ENCODE measurements around the gene ZNF200.

The ZNF200 gene

DNA sequence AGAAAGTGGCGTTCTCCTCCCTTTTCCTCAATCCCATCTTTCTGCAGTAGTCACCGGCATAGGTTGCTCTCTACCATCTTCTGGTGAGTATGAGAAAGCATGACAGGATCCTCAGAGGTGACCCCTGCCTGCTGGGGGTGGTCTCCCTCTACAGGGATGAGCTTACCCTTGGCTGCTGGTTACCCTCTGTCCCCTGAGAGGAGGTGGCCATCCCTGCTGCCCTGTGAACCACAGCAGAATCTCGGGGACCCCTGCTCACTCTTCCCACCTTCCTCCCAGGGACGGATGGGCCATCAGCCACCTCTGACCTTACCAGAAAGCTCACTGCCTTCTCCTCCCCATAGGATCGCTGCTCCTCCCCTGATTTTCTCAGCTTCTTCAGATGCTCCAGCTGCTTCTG is 13.6 kb upstream of the ZNF200 start:
- Histone ChIP-seq H3K27me3 (ENCODE audit: insufficient read depth, low read length, poor library complexity) (no peaks in the 10 kb centered on the region), H3K27ac (ENCODE audit: low read length) (no peak overlapping the region), H3K4me3 (ENCODE audit: low read depth in 1 of 2, low read length in 2 of 2) (no peak overlapping the region), H3K36me3 (ENCODE audit: insufficient read depth, low read length) (no peaks in the 10 kb centered on the region), H3K4me1 (ENCODE audit: insufficient read depth, low read length) (no peaks in the 10 kb centered on the region), H2AFZ (ENCODE audit: low read depth, low read length) (peak overlapping the region; percentile 27; the same call in 1 of the 2 replicates), H3K79me2 (ENCODE audit: insufficient read depth, low read length) (no peaks in the 10 kb centered on the region), H3K9me3 (ENCODE audit: insufficient read depth, low read length, severe bottlenecking) (no peaks in the 10 kb centered on the region), H3K9ac (ENCODE audit: low read depth, low read length) (no peak overlapping the region), H3K4me2 (ENCODE audit: insufficient read depth, low read length) (no peak overlapping the region), H4K20me1 (ENCODE audit: insufficient read depth, low read length) (no peaks in the 10 kb centered on the region)
- TF ChIP-seq CTCF (IDR thresholded peaks at IDR 0.05; ENCODE audit: borderline replicate concordance, extremely low read depth, low read length, poor library complexity, severe bottlenecking) (no peak), EZH2 (IDR thresholded peaks at IDR 0.05; ENCODE audit: borderline replicate concordance, low read depth, low read length, severe bottlenecking) (no peak)
- no peak for DNase-seq
- no peak for ATAC-seq (ENCODE audit: insufficient read depth, low read depth)

DNA sequence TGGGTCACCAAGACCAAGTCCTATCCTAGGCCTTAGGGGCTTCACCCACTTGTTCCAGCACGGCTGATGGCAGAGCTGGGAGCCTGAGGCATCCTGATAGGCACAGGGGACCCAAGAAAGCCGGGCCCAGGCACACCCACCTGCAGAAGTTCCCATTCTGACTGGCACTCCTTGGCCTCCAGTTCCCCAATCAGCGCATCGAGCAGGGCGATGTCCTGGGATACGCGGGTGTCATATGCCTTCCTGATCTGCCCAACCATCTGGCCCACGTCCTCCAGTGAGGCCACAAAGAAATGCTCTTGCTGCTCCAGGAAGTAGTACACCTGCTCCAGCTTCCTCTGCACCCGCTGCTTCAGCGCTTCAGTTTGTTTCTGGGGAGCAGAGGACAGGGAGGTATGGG is 11.9 kb upstream of the ZNF200 start:
- H2AFZ ChIP-seq (ENCODE audit: low read depth, low read length) = no peak overlapping the region
- no peaks in the 10 kb centered on the region for H3K27me3 ChIP-seq (ENCODE audit: insufficient read depth, low read length, poor library complexity)
- H3K4me3 ChIP-seq (ENCODE audit: low read depth in 1 of 2, low read length in 2 of 2) = no peak overlapping the region
- no peak overlapping the region for H3K4me2 ChIP-seq (ENCODE audit: insufficient read depth, low read length)
- no peaks in the 10 kb centered on the region for H3K36me3 ChIP-seq (ENCODE audit: insufficient read depth, low read length)
- no peak overlapping the region for H3K9ac ChIP-seq (ENCODE audit: low read depth, low read length)
- DNase-seq (no peak), ATAC-seq (ENCODE audit: insufficient read depth, low read depth) (no peak)
- TF ChIP-seq CTCF (IDR thresholded peaks at IDR 0.05; ENCODE audit: borderline replicate concordance, extremely low read depth, low read length, poor library complexity, severe bottlenecking) (no peak), EZH2 (IDR thresholded peaks at IDR 0.05; ENCODE audit: borderline replicate concordance, low read depth, low read length, severe bottlenecking) (no peak)
- no peaks in the 10 kb centered on the region for H4K20me1 ChIP-seq (ENCODE audit: insufficient read depth, low read length)
- no peaks in the 10 kb centered on the region for H3K9me3 ChIP-seq (ENCODE audit: insufficient read depth, low read length, severe bottlenecking)
- H3K27ac ChIP-seq (ENCODE audit: low read length) = no peak overlapping the region
- no peaks in the 10 kb centered on the region for H3K79me2 ChIP-seq (ENCODE audit: insufficient read depth, low read length)
- H3K4me1 ChIP-seq (ENCODE audit: insufficient read depth, low read length) = no peaks in the 10 kb centered on the region

- no peaks in the 10 kb centered on the region for H3K27me3 ChIP-seq (ENCODE audit: insufficient read depth, low read length, poor library complexity)
- TF ChIP-seq CTCF (IDR thresholded peaks at IDR 0.05; ENCODE audit: borderline replicate concordance, extremely low read depth, low read length, poor library complexity, severe bottlenecking) = no peak
- TF ChIP-seq EZH2 (IDR thresholded peaks at IDR 0.05; ENCODE audit: borderline replicate concordance, low read depth, low read length, severe bottlenecking) = no peak
- H3K79me2 ChIP-seq (ENCODE audit: insufficient read depth, low read length) = no peaks in the 10 kb centered on the region
- ATAC-seq (ENCODE audit: insufficient read depth, low read depth) (no peak), DNase-seq (no peak)
- no peak overlapping the region for H2AFZ ChIP-seq (ENCODE audit: low read depth, low read length)
- no peak overlapping the region for H3K27ac ChIP-seq (ENCODE audit: low read length)
- H3K4me2 ChIP-seq (ENCODE audit: insufficient read depth, low read length) = no peak overlapping the region
- H3K4me3 ChIP-seq (ENCODE audit: low read depth in 1 of 2, low read length in 2 of 2) = no peak overlapping the region
- no peaks in the 10 kb centered on the region for H3K36me3 ChIP-seq (ENCODE audit: insufficient read depth, low read length)
- H4K20me1 ChIP-seq (ENCODE audit: insufficient read depth, low read length) = no peaks in the 10 kb centered on the region
- H3K9me3 ChIP-seq (ENCODE audit: insufficient read depth, low read length, severe bottlenecking) = no peaks in the 10 kb centered on the region
- no peaks in the 10 kb centered on the region for H3K4me1 ChIP-seq (ENCODE audit: insufficient read depth, low read length)
- H3K9ac ChIP-seq (ENCODE audit: low read depth, low read length) = no peak overlapping the region
Measured at GRCh38 chr16:3246002-3246401, 11.0 kb upstream of the ZNF200 start.

GRCh38 chr16:3243882-3244281 is 8.9 kb upstream of the ZNF200 start:
- H3K79me2 ChIP-seq (ENCODE audit: insufficient read depth, low read length) = no peaks in the 10 kb centered on the region
- ATAC-seq (ENCODE audit: insufficient read depth, low read depth) (no peak), DNase-seq (no peak)
- H4K20me1 ChIP-seq (ENCODE audit: insufficient read depth, low read length) = no peaks in the 10 kb centered on the region
- TF ChIP-seq EZH2 (IDR thresholded peaks at IDR 0.05; ENCODE audit: borderline replicate concordance, low read depth, low read length, severe bottlenecking) = no peak
- TF ChIP-seq CTCF (IDR thresholded peaks at IDR 0.05; ENCODE audit: borderline replicate concordance, extremely low read depth, low read length, poor library complexity, severe bottlenecking) = no peak
- H3K27me3 ChIP-seq (ENCODE audit: insufficient read depth, low read length, poor library complexity) = no peaks in the 10 kb centered on the region
- no peak overlapping the region for H3K9ac ChIP-seq (ENCODE audit: low read depth, low read length)
- no peak overlapping the region for H3K4me2 ChIP-seq (ENCODE audit: insufficient read depth, low read length)
- H3K9me3 ChIP-seq (ENCODE audit: insufficient read depth, low read length, severe bottlenecking) = no peaks in the 10 kb centered on the region
- no peaks in the 10 kb centered on the region for H3K36me3 ChIP-seq (ENCODE audit: insufficient read depth, low read length)
- no peak overlapping the region for H3K4me3 ChIP-seq (ENCODE audit: low read depth in 1 of 2, low read length in 2 of 2)
- H2AFZ ChIP-seq (ENCODE audit: low read depth, low read length) = no peak overlapping the region
- no peaks in the 10 kb centered on the region for H3K4me1 ChIP-seq (ENCODE audit: insufficient read depth, low read length)
- no peak overlapping the region for H3K27ac ChIP-seq (ENCODE audit: low read length)
